Astrocyte of the cerebellum (primary cell): Measurements from ENCODE around the gene PATE3.

Experiments
- DNase-seq: peaks from one replicate; pipeline ENCODE4 v3.0.0-alpha.2; 2011; ENCODE audit warnings: low read depth
- H3K4me3 ChIP-seq: 2 replicates; pipeline ENCODE4 v1.5.1; 2011; ENCODE audit warnings: mild to moderate bottlenecking, low read depth, low read length, moderate library complexity
- in situ Hi-C: cut with HindIII; loops from 2 replicates; pipeline ENCODE4 v1.10.0; 2017; ENCODE audit warnings: low sequenced_read_pairs
- TF ChIP-seq, protein P1 (sequence below): IDR thresholded peaks from 2 replicates; pipeline ENCODE4 v1.5.1; 2012; ENCODE audit warnings: low read length, low read depth, moderate library complexity, mild to moderate bottlenecking; ENCODE audit errors: missing control alignments

The PATE3 gene

GRCh38 chr11:125777309-125777708 is 10.6 kb upstream of the PATE3 start:
- TF ChIP-seq, protein P1, sequence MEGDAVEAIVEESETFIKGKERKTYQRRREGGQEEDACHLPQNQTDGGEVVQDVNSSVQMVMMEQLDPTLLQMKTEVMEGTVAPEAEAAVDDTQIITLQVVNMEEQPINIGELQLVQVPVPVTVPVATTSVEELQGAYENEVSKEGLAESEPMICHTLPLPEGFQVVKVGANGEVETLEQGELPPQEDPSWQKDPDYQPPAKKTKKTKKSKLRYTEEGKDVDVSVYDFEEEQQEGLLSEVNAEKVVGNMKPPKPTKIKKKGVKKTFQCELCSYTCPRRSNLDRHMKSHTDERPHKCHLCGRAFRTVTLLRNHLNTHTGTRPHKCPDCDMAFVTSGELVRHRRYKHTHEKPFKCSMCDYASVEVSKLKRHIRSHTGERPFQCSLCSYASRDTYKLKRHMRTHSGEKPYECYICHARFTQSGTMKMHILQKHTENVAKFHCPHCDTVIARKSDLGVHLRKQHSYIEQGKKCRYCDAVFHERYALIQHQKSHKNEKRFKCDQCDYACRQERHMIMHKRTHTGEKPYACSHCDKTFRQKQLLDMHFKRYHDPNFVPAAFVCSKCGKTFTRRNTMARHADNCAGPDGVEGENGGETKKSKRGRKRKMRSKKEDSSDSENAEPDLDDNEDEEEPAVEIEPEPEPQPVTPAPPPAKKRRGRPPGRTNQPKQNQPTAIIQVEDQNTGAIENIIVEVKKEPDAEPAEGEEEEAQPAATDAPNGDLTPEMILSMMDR: no peak
- no peak for DNase-seq

GRCh38 chr11:125778728-125779127 is 9.2 kb upstream of the PATE3 start, which contains the start of gene PATE2:
PATE2 (minus strand) TSS chr11:125778828; CDS start chr11:125778773, 55 bp downstream.
- no peak within 1 kb of the TSS for H3K4me3 ChIP-seq
- DNase-seq: no peak
- TF ChIP-seq, protein P1: no peak
- in situ Hi-C loops: no loop called here

More at GRCh38 chr11:125777309-125777708, 10.6 kb upstream of the PATE3 start:
- in situ Hi-C loops: no loop called here
- H3K4me3 ChIP-seq: no peak overlapping the region

DNA sequence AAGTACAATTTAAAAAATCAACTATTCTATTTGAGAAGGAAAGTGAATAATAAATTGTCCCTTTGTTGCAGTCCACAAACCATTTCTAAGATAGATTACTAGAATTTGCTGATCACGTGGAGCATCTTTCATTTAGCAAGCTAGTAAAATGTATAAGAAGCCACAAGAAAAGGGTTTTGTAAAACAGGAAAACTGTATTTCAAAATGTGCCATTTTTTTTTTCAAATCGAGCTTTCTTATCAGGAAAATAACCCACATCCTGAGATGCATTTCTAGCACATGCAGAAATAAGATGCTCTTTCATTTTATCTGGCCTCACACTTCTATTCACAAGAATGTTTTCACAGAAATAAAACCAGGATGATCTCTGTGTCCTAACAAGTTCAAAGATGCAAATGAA is 3.2 kb upstream of the PATE3 start:
- H3K4me3 ChIP-seq: no peak overlapping the region
- TF ChIP-seq, protein P1: no peak
- in situ Hi-C loops: no loop called here
- DNase-seq: no peak

DNA sequence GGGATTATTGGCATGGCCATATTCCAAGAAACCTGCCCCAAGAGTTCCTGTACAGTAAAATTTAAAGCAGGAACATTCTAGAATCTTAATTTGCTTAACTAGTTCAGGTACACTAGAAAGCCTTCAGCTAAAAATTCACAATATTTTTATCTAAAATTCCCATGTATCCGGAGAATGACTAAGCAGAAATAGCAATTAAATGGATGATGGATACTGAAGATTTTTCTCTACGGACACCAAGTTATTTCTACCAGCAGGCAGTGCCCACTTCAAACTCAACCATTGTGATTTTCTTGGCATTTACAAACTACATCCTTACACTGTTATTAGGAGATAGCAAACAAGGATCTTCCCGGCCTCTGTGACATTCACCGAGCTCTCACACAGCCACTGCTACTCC is 2.9 kb downstream of the PATE3 start:
- in situ Hi-C loops: no loop called here
- TF ChIP-seq, protein P1: no peak
- no peak for DNase-seq
- no peak overlapping the region for H3K4me3 ChIP-seq

DNA sequence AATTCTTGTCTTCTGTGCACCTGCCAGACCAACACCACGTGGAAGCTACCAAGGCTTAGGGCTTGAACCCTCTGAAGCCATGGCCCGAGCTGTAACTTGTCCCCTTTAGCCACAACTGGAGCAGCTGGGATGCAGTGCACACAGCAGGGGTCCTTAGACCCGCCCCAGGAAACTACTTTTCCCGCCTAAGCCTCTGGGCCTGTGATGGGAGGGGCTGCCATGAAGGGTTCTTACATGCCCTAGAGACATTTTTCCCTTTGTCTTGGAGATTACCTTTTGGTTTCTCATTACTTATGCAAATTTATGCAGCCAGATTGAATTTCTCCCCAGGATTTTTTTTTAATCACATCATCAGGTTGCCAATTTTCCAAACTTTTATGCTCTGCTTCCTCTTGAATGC is 9.7 kb downstream of the PATE3 start:
- TF ChIP-seq, protein P1: no peak
- H3K4me3 ChIP-seq: no peak overlapping the region
- in situ Hi-C loops: no loop called here
- DNase-seq: no peak

DNA sequence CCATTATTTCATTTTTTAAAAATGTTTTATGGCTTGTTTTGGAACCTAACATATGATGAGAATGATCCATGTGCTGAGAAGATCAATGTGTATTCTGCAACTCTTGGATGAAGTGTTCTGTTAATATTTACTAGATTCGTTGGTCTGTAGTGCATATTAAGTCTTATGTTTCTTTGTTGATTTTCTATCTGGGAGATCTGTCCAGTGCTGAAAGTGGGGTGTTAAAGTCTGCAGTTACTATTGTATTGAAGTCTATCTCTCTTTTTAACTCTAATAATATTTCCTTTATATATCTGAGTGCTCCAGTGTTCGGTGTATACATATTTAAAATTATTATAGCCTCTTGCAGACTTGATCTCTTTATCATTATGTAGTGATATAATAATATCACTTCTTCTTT is 11.9 kb downstream of the PATE3 start:
- DNase-seq: no peak
- in situ Hi-C loops: no loop called here
- TF ChIP-seq, protein P1: no peak
- H3K4me3 ChIP-seq: no peak overlapping the region

GRCh38 chr11:125802387-125802786 is 14.5 kb downstream of the PATE3 start:
- TF ChIP-seq, protein P1: no peak
- DNase-seq: no peak
- in situ Hi-C loops: no loop called here

More at GRCh38 chr11:125802387-125802786, 14.5 kb downstream of the PATE3 start:
- no peak overlapping the region for H3K4me3 ChIP-seq
